UCSD-AML1 (cell line): Measurements from ENCODE around the gene PPFIBP1.
"Not testable (repeated sequence)": the region's sequence is repeated elsewhere in the genome, so short reads cannot be mapped to it uniquely, and the experiment has no call there.

Experiments
- DNase-seq: peaks from one replicate; lab custom pipeline; 2025; ENCODE audit not compliant: unreplicated experiment; lab: John Stamatoyannopoulos, UW

Gene PPFIBP1

DNA sequence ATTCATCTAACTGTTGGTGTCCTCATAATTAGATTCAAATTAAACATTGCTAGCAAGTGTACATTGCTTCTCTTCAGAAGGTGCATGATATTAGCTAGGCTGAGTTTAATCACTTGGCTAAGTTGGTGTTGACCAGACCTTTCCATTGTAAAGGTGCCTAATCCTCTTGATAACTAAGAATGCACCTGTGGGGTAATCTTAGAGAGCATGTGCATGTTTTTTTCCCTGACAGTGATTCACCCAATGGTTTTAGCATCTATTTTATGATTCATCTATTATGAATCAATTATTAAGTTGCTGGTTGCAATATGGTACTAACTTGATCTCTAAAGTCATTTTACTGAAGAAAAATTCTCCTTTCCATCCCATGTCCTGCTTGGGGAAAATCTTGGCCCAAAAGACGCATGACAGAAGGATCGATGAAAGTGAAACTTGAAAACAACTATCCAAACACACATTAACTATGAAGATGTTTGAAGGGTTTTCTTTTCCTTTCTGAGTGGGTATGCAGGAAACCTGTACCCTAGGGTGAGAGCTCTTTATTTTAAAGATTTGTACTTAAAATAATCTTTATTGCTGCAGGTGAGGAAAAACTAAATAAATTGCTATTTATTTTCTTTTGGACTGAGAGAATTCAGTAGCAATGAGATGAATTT is 64.2 kb downstream of the PPFIBP1 start:
- DNase-seq: not testable (repeated sequence)

DNA sequence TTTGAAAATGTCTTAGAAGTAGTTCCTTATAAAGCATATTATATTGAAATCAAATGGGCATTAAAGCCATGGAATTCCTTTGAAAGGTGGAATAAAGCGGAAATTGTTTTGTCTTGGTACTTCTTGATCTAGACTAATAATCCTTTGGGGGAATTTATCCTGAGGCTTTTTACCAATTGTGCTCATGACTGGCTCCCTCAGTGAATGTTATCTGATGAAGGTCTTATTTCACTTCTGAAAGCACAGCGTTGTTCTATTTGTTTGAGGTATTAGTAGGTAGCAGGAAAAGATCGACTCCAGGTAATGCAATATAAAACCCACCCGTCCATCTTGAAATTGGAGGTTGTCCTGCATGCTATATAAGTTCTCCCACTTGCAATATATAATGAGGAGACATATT is 64.8 kb downstream of the PPFIBP1 start:
- DNase-seq: no peak

DNA sequence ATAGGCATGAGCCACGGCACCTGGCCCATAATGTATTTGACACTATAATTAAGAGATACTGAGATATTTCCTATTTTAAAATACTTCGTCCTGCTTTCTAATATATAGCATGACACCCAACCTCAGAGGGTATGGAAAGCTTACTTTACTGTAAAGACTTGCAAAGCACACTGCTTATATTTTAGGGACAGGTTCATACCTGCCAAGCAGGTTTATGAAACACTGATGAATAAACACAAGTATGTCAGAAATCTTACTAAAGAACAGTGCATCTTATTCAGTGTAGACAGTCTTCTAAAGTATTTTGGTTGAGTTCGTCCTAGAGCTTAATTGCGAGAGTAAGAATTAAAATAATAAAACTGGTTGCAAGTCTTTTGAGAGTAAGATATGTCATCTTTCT is 65.4 kb downstream of the PPFIBP1 start:
- no peak for DNase-seq

DNA sequence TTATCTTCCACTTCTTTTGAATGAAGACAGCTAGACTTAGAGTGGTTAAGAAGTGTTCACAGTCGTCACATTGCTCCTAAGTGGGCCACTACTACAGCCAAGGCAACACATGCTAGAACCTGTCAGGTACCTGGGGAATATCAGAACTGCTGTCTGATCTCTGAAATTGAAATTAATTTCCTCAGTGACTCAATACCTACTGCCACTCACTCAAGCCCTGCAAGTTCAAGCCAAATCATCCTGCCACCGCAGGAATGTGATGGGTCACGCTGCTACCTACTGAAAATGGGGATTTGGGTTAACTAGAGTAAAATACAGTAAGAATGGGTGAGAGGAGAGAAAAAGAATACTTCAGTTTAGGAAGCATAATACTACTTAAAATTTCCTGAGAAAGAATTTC is 67.7 kb downstream of the PPFIBP1 start:
- not testable (repeated sequence) for DNase-seq

DNA sequence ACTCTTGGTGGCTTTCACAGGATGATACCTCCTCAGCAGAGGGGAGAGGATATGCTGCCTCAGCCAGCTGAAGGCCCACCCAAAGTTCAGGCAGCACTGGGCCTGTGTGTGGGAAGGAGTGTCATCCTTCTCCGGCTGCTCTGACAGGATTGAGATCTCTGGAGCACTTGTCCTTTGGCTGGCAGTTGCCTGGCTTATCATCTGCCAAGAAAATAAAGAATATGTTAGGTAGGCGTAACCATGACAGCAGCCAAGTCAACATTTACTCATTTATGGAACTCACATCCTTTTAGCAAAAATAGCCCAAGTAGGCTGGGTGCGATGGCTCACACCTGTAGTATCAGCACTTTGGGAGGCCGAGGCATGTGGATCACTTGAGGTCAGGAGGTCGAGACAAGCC is 68.5 kb downstream of the PPFIBP1 start:
- no peak for DNase-seq

DNA sequence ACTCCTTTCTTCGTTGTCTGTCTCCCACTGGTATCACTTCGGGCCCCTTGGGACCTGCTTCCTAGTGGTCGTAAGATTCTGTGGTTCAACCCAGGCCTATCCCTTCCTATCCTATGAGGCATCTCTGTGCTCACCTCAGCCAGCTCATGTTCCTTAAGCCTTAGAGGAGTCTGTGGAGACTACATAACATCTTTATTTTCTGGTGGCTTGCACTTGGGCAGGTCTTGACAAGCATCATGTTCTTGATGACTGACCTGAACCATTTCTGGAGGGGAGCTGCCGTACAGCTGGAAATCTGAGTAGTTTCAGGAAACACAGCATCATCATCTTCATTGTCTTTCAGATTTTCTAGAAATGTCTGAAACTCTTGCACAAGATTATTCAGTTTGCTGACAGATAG is 69.3 kb downstream of the PPFIBP1 start:
- no peak for DNase-seq

DNA sequence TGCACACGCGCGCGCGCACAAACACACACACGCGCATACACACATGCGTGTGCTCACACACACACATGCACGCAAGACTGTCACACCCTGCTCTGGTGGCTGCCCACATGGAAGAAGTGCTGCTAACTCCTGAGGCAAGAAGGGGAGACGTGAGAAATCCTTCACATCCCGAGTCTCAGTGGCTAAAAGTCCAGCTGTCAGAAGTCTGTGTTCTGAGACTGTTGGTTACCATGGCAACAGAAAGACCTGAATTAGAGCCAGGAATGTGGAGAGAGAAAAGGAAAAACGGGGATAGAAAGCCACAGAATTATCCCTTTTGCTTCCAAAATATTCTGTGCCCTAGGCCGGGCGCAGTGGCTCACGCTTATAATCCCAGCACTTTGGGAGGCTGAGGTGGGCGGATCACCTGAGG is 71.2 kb downstream of the PPFIBP1 start:
- no peak for DNase-seq

DNA sequence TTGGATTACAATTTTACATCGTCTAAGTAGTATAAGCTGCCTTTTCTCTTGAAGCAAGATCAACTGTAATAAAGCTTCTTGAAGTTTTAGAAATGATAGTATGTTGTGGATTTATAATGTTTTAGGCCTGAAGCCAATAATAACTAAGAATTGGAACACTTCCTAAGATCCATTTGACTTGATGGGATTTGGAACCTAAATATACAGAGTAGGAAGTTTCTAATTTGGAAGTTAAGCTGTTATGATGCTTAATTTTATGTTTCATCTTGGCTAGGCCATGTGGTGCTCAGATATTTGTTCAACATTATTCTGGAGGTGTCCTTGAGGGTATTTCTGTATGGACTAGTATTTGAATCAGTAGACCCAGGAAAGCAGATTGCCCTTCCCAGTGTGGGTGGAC is 74.9 kb downstream of the PPFIBP1 start:
- not testable (repeated sequence) for DNase-seq

DNA sequence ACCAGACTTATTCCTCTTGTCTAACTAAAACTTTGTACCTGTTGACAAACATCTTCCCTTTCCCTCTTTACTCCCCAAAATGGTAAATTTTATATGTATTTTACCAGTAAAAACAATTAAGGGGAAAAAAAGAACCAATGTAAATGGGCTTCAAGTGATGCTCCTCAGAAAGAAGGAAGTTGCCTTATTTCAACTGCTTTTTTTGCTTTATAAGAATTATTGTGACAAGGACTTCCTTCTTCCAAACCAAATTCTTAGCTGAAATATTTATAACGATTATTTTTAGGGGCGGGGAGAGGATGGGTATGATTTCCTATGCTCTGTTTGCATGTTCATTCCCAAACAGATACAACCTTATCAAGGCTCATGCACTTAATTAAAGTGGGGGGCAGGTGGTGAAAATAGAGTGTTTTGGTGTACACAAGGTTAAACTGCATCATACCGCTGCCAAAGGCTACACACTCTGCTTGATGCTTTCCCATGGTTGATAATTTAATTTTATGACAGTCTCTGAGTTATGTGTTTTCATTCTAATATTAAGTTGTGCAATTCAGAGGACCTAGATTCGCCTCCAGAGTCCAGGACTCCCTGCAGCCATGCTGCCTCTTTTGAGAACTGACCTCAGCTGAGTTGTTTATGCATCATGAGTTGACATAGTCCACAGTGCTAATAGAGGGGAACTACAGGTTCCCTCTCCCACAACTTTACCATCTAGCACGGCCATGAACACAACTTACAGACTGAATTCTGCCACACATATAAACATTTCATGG is 77.2 kb downstream of the PPFIBP1 start:
- DNase-seq: not testable (repeated sequence)

DNA sequence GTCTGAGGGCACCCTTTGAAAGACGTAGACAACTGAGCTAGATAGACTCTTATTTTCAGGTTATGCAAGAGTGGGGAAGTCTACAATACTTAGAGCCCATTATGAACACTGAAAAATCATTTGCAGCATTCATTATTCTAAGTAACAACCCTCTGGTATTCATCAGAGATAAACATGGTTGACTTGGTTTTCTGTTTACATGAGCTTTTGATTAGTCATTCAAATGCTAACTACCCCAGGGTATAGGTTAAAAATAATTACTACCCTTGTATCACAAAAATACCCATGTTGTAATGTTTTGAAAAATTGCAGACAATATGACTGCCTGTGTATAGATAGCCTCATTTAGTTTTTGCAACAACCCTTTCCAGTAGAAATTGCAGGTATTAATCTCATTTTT is 78.5 kb downstream of the PPFIBP1 start:
- DNase-seq: no peak

DNA sequence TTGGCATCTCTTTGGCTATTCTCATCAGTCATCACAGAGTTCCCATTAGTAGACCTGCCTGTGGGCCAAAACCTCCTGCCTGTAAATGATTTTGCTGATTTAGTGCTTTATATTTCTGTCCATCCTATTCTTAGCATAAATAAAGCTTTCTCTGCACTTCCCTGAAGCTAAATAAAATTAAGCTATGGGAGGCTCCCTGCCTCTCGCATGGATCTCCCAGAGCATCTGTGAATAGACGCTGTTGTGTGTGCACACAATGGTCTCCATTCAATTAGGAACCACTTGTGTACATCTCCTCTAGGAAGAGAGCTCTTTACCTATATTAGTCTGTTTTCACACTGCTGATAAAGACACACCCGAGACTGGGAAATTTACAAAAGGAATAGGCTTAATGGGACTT is 80.4 kb downstream of the PPFIBP1 start:
- no peak for DNase-seq

DNA sequence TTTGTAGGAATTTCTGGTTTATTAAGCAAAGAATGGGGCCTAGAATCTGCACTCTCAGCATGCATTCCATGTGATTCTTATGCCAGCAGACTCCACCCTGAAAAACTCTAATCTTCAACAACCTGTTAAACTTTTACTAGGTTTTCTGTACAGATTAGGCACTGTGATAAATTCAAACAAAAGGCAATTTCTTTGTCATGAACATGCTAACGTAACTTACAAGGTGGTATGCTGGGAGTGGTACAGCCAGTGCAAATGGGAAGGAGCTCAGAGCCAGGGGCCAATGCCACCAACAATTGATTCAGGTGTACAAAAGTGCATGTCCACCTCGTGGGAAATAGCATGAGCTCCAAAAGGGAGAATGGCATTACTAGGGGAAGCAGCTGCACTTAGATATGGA is 83.0 kb downstream of the PPFIBP1 start:
- no peak for DNase-seq

DNA sequence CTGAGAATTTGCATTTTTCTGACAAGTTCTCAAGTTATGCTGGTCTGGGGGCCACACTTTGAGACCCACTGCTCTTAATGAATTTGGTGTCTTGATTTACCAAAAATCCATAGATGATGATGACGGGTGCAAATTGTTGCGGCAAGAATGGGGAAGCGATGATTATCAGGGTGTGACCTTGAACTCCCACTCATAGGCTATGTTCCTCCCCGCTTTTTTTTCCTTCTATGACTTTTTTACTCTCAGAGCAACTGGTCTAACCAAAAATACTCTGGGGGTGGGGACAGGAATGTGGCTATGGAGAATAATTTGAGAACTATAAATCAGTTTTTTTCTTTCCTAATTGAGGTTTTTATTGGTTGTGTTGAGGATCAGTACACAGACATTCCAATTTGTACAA is 83.6 kb downstream of the PPFIBP1 start:
- DNase-seq: no peak

DNA sequence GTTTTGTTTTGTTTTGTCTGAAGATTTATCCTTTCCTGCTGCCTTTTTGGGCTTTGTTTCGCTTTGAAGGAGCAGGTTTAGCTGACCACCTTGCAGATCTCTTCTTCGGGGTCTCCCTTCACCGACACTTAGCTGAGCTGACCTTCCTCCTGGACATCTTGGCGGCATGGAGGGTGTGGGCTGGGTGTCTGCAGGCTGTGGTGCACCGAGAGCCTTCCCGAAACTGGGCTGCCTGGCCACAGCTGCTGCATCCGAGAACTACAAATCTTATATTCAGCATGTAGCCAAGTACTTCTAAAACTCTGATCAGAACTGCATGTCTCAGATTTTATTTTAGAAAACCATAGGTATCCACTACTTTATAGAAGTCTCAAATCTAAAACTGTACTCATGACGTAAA is 84.9 kb downstream of the PPFIBP1 start:
- DNase-seq: no peak

DNA sequence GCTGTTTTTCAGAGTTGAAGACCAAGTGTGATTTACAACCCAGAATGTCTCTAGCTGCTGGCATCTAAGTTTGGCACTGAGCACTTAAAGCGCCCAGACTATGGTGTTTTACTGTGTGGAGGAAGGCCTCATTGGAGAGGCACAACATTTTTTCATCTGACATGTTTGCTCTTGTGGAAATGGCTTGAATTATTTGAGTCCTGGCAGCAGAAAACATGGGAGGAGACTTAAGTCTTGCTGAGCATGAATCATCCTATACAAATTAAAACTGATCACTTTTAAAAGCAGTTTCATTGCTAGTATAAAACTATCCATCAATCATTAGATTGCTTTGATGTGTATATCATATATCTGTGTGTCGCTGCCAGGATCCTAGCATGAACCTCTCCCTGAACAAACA is 86.4 kb downstream of the PPFIBP1 start:
- DNase-seq: no peak

DNA sequence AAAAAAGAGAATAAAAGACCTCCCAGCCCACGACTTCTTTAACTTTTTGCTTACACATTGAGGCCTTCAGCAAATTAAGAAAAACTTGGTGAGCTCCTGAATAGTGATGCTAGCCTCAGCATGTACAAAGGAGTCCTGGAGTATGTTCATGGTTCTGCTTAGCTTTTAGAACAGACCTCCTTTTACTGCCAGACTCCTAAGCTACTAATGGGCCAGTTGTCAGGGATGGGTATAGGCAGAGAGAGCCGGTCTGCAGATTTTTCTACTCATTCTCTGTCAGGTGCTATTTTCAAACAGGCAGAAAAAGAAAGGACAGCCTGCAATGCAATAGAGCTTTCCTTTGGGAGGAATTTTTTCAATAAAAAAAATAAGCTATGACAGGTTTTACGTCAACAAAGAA is 90.4 kb downstream of the PPFIBP1 start:
- no peak for DNase-seq

DNA sequence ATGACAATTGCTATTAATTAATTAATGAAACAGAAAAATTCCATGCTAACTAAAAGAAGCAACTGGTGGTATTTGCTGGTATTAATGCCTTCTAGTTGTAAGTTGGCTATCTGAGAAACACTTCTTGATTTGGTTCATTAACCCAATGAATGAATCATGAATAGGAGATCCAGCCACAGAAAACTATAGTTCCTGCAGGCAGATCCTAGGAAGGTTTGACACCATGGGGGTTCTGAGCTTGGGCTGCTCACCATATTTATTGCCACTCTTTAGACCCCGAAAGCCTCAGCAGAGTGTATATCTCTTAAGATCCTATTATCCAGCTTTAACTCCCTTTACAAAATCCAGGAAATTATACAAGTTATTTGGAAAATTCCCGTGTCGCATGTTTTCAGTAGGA is 90.9 kb downstream of the PPFIBP1 start:
- DNase-seq: no peak

DNA sequence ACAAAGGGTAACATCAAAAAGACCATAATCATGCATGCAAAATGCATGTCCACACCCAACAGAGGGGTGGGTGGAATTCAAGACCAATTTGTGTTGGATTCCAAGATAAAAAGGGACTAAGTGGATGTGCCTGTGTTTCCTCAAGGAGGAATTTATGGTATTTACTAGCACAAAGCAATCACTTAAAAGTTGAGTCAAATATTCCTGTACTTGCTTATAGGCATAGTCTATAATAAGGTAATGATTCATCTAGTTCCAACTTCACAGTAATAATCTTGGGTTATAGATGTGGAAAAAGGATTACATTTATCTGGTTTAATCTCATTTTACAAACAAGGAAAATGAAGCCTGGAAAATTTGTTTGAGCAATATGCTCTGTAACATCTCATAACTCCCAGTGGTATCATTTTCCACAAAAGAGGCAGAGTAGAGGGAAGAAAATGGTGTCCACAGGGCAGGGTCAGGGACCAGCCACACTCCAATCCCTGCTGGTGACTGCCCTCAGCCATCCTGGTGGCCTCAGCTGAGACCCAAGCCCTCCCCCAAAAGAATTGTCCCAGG is 91.4 kb downstream of the PPFIBP1 start:
- DNase-seq: no peak

DNA sequence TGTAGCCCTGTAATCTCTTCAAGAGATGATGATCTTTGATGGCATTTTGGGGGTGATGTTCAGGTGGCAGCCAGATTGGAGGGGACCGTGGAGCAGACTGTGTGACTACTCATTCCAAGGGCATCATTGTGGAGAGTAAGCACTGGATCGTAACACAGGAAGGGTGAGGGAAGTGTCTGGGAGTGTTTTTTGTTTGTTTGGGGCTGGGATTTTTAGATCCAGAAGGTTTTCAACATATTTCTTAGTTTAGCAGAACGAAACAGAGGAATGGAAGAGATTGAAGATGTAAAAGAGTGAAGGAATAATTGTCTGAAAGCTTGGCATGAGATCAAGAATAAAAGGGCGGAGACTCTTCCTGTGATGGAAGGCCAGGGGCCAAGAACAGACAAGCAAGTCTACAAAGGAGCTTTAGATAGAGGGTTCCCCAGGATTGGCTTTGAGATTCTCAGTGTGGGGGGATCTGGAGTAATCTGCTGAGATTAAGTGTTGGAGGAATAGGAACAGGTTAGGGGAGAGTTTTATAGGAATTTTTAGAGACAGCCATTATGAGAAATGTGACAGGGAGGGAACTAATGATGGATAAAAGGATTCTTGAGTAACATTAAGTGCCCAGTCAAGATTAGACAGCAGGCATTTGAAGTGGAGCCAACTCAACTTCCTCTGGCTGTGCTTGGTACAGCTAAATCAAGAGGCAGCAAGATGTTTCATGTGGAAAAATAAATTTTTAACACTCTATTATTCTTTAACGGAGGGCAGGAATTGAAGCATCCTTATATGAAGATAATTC is 92.5 kb downstream of the PPFIBP1 start:
- no peak for DNase-seq

DNA sequence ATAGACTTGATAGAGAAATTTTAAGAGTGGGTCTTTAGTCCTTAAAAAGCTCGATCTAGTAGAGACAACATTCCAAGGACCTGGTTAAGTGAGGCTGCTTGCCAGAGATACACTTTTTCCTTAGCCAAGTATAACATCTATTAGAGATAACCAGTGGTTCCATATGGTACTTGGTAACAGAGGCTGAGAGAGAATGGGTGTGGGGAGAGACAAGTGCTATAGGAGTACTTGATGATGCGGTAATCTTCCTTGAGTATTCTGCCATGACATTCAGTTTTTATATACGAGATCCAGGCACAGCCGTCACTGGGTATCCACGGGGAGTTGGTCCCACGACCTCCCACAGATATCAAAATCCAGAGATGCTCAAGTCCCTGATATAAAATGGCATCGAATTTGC is 94.8 kb downstream of the PPFIBP1 start:
- no peak for DNase-seq

DNA sequence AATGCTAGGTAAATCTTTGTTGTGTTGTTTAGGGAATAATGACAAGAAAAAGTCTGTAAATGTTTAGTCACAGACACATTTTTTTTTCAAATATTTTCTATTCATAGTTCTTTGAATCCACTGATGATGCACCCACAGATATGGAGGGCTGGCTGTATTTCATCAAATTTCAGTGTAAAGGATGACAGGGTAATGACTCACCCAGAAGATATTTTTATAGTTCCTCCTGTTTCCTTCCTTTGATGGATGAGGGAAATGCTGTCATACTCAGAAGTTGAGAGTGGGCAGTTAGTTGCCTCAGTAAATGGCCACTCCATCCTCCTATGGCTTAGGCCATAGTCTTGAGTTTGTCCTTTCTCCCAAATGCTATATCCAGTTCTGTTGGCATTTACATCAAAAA is 95.3 kb downstream of the PPFIBP1 start:
- DNase-seq: no peak

DNA sequence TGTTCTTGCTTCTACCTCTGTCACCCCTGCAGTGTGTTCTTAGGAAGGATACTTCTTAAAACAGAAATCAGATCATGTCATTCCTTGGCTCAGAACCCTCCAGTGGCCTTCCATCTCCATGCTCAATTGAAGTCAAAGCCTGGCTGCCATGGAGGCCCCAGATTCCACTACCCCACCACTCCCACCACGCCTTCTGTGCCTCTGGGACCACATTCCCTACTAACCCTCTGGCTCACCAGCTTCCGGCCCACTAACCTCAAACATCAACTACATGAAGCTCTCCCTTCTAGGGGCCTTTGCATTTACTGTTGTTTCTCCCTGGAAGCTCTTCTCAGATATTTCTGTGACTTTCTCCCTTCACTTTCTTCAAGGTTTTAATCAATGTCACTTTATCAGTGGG is 96.1 kb downstream of the PPFIBP1 start:
- no peak for DNase-seq
